Activated CD8-positive, alpha-beta T cell treated with anti-CD3 and anti-CD28 coated beads, Interleukin-2, amount 10 ng/mL, durations not matched to agents 7 days and 5 days (primary cell): ENCODE measurements around the gene FBXO11. TPM values are rescaled to one million over a fixed set of nuclear protein-coding genes. Genes with fewer than 3 reads are reported as not detected.
A peak's percentile ranks its signal among the peaks of the same experiment; 100 is the strongest.
"Not testable (repeated sequence)": the region's sequence is repeated elsewhere in the genome, so short reads cannot be mapped to it uniquely, and the experiment has no call there.

Source experiments
- ATAC-seq: fragments of 150-1000 bp; cut with Tn5 transposase; one replicate; pipeline ENCODE4 v1.10.0; 2021; ENCODE audit warnings: moderate library complexity
- CTCF ChIA-PET: fragments of 350-600 bp; sonication (Branson Sonifier 250); formaldehyde crosslinking; loops from one replicate; lab custom pipeline; 2021; ENCODE audit warnings: antibody characterized with exemption; lab: Charles Lee
- POLR2A ChIA-PET: fragments of 350-600 bp; sonication (Branson Sonifier 250); formaldehyde crosslinking; loops from one replicate; lab custom pipeline; 2021; ENCODE audit warnings: antibody characterized with exemption; lab: Charles Lee
- DNase-seq: peaks from one replicate; pipeline ENCODE4 v3.0.0-alpha.2; 2020
- H3K27ac Mint-ChIP-seq: one replicate; pipeline ENCODE4 v1.8.0; 2021; ENCODE audit warnings: mild to moderate bottlenecking, mixed read lengths
- H3K27me3 Mint-ChIP-seq: one replicate; pipeline ENCODE4 v1.8.0; 2021; ENCODE audit warnings: low read depth, mixed read lengths
- H3K36me3 Mint-ChIP-seq: one replicate; pipeline ENCODE4 v1.8.0; 2021; ENCODE audit warnings: low read depth, mixed read lengths
- H3K4me1 Mint-ChIP-seq: one replicate; pipeline ENCODE4 v1.8.0; 2021; ENCODE audit warnings: low read depth, mixed read lengths
- H3K4me3 Mint-ChIP-seq: one replicate; pipeline ENCODE4 v1.8.0; 2021; ENCODE audit warnings: mild to moderate bottlenecking, mixed read lengths
- H3K9me3 Mint-ChIP-seq: one replicate; pipeline ENCODE4 v1.8.0; 2022; ENCODE audit warnings: mixed read lengths; ENCODE audit not compliant: insufficient read depth
- total RNA-seq, 2 experiments: library from RNA; stranded (reverse); gene quantifications; one replicate each; pipeline ENCODE4 v1.2.3, GENCODE V29; 2021

Gene FBXO11
- total RNA-seq, 2 experiments from 2014 or later: 49.1 to 51.9 TPM

DNA sequence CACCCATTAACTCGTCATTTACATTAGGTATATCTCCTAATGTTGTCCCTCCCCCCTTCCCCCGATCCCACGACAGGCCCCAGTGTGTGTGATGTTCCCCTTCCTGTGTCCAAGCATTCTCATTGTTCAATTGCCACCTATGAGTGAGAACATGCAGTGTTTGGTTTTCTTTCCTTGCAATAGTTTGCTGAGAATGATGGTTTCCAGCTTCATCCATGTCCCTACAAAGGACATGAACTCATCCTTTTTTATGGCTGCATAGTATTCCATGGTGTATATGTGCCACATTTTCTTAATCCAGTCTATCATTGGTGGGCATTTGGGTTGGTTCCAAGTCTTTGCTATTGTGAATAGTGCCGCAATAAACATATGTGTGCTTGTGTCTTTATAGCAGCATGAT lies 4.4 kb upstream of the FBXO11 start:
- H3K27me3 Mint-ChIP-seq, H3K36me3 Mint-ChIP-seq, H3K9me3 Mint-ChIP-seq, POLR2A ChIA-PET, DNase-seq, ATAC-seq, H3K4me3 Mint-ChIP-seq, H3K27ac Mint-ChIP-seq: not testable (repeated sequence)
- peaks cover 13% of the 10 kb centered on the region for H3K4me1 Mint-ChIP-seq
- CTCF ChIA-PET: interaction anchor here (1.0 kb wide), 1 partner anchor 143 kb away, joined by 3 read pairs; no protein-coding TSS in a partner anchor

DNA sequence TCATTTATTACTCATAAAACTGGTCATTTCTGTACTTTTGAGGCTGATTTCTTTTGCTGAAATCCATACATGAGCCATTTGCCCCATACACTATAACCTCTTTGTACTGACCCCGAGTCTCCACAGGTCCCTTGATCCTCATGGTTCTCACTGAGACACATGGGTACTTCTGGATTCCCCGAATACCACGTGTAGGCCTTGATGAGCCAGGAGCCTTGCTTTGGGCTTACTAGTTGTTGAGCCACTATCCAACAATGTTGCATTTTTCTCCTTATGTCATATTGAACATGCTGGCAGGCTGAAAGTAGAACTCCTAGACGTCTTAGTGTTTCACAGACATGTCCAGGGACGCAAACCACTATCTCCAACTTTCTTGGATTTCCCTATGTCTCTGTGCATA lies 2.4 kb upstream of the FBXO11 start:
- Mint-ChIP-seq H3K4me1 (peaks cover 14% of the 10 kb centered on the region), H3K9me3 (no peaks in the 10 kb centered on the region), H3K27me3 (no peaks in the 10 kb centered on the region), H3K27ac (no peak overlapping the region), H3K4me3 (no peak overlapping the region), H3K36me3 (peaks cover 5% of the 10 kb centered on the region)
- ATAC-seq (no peak), DNase-seq (no peak)
- CTCF ChIA-PET: interaction anchor here (0.9 kb wide), 1 partner anchor 51 kb away, joined by 3 read pairs; no protein-coding TSS in a partner anchor
- POLR2A ChIA-PET: no interaction called here

DNA sequence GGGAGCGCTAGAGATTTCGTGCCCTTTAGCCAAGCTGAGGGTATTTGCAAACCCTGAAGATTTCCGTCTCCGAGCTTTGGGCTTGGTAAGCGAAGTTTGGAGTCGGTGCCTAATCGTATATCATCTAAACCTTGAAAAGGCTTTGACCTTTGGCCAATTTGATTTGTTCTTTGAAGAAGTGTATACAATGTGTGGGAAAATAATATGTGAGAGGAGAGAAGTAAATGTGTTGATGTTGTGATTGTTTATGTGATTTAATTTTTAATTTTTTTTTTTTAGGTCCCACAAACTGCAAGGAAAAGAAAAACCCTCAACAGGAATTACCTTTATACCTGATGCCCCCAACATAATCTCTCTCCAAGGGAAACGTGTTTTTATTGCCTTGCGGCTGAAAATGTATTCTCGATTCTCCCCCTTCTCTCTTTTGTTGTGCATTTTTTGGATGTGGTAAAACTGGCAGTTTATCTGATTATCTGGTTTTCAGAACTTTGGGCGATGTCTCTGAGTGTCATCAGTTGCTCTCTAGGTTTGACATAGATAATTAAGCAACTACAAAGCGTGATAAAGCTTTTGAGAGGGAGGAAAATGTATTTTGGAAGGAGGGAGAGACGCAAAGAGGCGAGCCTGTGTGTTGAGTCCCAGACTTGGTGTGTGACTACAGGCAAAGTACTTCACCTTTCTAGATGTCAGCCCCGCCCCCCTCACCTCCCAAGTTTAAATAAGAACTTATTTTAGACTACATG lies 912 bp upstream of the FBXO11 start:
- peak overlapping the region; percentile 90 for H3K27ac Mint-ChIP-seq
- POLR2A ChIA-PET: interaction anchor here (0.5 to 1.7 kb wide), 7 partner anchors 10 to 538 kb away, joined by 3 to 8 read pairs (median 3); partner anchors contain the start of gene MSH6
- ATAC-seq (no peak), DNase-seq (peak; percentile 53)
- CTCF ChIA-PET: interaction anchor here (0.8 to 2.1 kb wide), 13 partner anchors 9 to 512 kb away, joined by 3 to 9 read pairs (median 4); no protein-coding TSS in a partner anchor
- no peaks in the 10 kb centered on the region for H3K9me3 Mint-ChIP-seq
- H3K4me1 Mint-ChIP-seq: peaks cover 28% of the 10 kb centered on the region
- H3K36me3 Mint-ChIP-seq: peaks cover 8% of the 10 kb centered on the region
- H3K4me3 Mint-ChIP-seq: peak overlapping the region; percentile 82
- H3K27me3 Mint-ChIP-seq: no peaks in the 10 kb centered on the region

DNA sequence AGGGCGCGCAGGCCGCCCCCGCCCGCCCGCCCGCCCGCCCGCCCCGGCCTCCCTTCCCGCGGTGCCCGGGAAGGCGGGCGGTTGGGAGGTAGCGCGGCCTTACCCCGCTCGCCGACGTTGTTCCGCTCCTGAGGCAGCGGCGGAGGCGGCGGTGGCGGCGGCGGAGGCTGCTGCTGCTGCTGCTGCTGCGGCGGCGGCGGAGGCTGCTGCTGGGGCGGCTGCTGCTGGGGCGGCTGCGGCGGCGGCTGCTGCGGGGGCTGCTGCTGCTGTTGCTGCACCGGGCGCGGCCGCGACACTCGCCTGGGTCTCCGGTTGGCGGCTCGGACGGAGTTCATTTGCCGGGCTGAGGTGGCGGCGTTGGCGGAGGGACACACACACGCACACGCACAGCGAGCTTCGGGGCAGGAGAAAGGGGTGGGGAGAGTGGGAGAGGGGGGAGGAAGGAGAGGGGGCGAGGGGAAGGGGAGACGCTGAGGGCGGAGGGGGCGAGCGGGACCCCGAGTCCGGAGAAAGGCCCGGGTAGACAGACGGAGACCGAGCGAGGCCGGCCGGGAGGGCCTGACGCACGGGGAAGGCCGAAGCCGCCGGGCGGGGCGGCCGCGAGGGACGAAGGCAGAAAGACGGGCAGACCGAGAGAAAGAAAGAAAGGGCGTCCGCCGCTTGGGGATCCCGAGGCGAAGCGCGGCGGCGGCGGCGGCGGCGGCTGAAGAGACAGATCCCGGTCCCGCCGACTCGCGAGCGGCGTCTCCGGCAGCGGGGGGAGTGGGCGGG lies 727 bp downstream of the FBXO11 start:
- H3K4me1 Mint-ChIP-seq: peaks cover 34% of the 10 kb centered on the region
- H3K27ac Mint-ChIP-seq: peak overlapping the region; percentile 90
- POLR2A ChIA-PET: no interaction called here
- ATAC-seq: peak; percentile 12
- peak overlapping the region; percentile 82 for H3K4me3 Mint-ChIP-seq
- H3K36me3 Mint-ChIP-seq: peaks cover 8% of the 10 kb centered on the region
- CTCF ChIA-PET: no interaction called here
- H3K27me3 Mint-ChIP-seq: no peaks in the 10 kb centered on the region
- H3K9me3 Mint-ChIP-seq: no peaks in the 10 kb centered on the region
- peak; percentile 64 for DNase-seq

DNA sequence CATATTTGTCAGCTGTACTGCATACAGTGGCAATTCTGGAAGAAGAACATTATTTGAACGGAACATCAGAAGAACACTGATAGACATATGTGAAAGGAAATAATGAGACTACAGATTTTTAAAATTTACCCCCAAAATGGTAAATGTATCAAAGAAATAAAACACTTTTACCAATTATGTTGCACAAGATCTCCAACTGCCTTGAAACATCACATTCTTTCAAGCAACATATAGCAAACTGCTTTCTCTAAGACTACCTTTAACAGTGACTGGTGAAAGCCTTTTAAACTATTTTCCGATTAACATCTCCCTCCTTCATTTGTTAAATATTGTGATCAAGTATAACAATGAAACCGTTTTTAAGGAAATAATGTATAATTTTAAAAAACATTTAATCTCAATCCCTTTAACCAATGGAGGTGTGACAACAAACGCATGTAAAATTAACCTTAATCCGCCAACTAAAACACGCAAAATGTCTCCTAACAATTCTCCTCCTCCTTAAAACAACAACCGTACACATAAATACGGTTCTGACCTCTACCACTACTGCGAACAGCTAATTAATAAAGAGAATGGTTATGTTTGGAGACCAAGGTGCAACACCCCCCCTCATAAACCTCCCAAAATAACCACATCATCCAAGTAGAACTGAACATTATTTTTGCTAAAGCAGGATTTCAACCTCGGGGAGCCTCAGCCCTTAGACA lies 2.4 kb downstream of the FBXO11 start:
- no peak for DNase-seq
- ChIA-PET POLR2A (no interaction called here), CTCF (interaction anchor here (1.5 kb wide), 1 partner anchor 15 kb away, joined by 4 read pairs; no protein-coding TSS in a partner anchor)
- H3K27me3 Mint-ChIP-seq: no peaks in the 10 kb centered on the region
- H3K36me3 Mint-ChIP-seq: peaks cover 8% of the 10 kb centered on the region
- peaks cover 44% of the 10 kb centered on the region for H3K4me1 Mint-ChIP-seq
- peak overlapping the region; percentile 98 for H3K27ac Mint-ChIP-seq
- ATAC-seq: no peak
- no peaks in the 10 kb centered on the region for H3K9me3 Mint-ChIP-seq
- peak overlapping the region; percentile 89 for H3K4me3 Mint-ChIP-seq

DNA sequence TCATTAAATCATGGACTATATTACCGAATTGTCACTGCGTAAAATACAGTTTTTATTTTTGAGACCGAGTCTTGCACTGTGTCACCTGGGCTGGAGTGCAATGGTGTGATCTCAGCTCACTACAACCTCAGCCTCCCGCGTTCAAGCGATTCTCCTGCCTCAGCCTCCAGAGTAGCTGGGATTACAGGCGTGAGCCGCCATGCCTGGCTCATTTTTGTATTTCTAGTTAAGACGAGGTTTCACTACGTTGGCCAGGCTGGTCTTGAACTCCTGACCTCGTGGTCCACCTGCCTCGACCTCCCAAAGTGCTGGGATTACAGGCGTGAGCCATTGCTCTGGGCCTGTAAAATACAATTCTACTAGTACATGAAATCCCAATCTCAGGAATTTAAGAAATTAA lies 4.4 kb downstream of the FBXO11 start:
- H3K9me3 Mint-ChIP-seq, DNase-seq, POLR2A ChIA-PET, ATAC-seq, H3K27ac Mint-ChIP-seq, H3K27me3 Mint-ChIP-seq, H3K4me3 Mint-ChIP-seq: not testable (repeated sequence)
- Mint-ChIP-seq H3K36me3 (peaks cover 22% of the 10 kb centered on the region), H3K4me1 (peaks cover 46% of the 10 kb centered on the region)
- CTCF ChIA-PET: interaction anchor here (0.8 to 1.9 kb wide), 3 partner anchors 44 to 105 kb away, joined by 3 to 6 read pairs (median 6); no protein-coding TSS in a partner anchor

DNA sequence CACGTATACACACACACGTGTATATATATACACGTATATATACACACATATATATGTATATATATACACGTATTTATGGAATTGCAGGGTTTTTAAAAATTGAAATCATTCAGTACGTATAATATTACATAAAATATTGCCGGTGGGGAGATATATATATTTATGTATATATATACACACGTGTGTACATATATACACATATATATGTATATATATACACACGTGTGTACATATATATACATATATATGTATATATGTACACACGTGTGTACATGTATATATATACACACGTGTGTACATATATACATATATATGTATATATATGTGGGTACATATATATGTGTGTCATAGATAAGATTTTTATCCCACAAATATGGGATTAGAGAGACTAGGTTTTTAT lies 5.4 kb downstream of the FBXO11 start:
- no peaks in the 10 kb centered on the region for H3K27me3 Mint-ChIP-seq
- H3K27ac Mint-ChIP-seq: no peak overlapping the region
- DNase-seq (no peak), ATAC-seq (no peak)
- ChIA-PET CTCF (interaction anchor here (0.8 kb wide), 1 partner anchor 42 kb away, joined by 6 read pairs; no protein-coding TSS in a partner anchor), POLR2A (no interaction called here)
- H3K4me3 Mint-ChIP-seq: no peak overlapping the region
- H3K4me1 Mint-ChIP-seq: peaks cover 56% of the 10 kb centered on the region
- H3K36me3 Mint-ChIP-seq: peaks cover 29% of the 10 kb centered on the region
- no peaks in the 10 kb centered on the region for H3K9me3 Mint-ChIP-seq

DNA sequence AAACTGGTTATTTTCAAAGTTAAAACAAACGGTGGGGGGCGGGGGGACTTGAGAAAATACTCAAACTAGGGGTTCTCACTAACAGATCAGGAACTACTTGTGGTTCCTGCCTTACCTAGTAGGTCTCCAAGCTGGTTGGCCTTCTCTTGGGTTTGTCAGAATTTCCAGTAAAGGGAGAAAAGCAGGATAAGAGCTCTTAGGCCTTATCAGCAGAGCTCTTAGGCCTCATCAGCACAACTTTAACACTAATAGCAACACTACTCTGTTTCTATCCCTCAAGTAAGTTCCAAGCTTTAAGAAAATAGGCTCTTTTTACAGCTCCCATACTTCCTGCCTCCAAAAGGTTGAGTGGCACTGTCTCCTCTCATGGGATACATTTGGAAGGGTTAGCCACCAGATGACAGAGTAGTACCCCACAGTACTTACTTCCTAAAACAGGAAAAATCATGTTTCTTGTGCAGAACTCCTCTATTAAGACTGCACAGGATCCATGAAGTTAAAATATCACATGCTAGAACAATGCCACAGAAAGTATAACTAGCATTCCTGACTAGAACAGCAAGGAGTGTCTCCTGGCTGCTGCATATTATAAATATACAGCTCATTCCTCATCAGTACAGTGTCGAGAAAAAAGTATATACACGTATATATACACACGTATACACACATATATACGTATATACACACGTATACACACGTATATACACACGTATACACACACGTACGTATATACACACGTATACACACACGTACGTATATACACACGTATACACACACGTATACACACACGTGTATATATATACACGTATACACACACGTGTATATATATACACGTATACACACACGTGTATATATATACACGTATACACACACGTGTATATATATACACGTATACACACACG lies 6.1 kb downstream of the FBXO11 start:
- Mint-ChIP-seq H3K4me1 (peaks cover 57% of the 10 kb centered on the region), H3K36me3 (peaks cover 29% of the 10 kb centered on the region), H3K27ac (peak overlapping the region; percentile 16), H3K27me3 (no peaks in the 10 kb centered on the region), H3K4me3 (no peak overlapping the region), H3K9me3 (no peaks in the 10 kb centered on the region)
- DNase-seq (no peak), ATAC-seq (no peak)
- ChIA-PET CTCF (interaction anchor here (0.6 to 1.6 kb wide), 3 partner anchors 43 to 419 kb away, joined by 4 read pairs; no protein-coding TSS in a partner anchor), POLR2A (no interaction called here)

DNA sequence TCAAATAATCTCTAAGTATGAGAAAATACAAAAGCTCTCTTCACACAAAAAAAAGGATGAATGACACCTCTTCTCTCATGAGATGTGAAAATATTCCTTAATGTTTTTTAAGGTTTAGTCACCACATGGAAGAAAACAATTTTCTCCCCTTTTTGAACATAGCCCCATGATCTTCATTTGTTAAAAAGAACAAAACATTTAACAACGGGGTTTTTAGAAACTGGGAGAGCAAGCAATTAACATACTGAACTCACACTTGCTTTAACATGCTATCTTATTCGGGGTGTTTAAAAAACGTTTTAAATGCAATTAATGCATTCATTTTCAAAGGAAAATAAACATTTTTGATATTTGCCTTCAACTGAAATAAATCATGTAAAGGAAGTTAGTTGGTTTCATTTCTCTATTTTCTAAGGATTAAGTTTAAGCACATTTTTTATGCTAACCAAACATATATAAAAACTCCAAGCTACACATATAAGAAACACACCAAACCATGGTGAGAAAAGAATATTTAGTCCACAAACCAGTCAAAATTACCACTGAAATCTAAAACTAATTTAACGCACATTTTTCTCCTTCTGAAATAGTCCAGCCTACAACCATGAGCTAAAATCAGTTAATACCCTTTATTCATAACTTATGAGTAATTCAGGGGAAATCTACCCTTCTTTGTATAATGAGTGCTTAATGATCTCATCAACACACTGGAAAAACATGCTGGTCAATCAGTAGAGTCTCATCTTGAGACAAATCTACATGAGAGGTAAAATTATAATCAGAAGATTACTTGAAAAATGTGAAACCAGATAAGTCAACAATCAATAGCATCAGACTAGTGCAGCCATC lies 8.2 kb downstream of the FBXO11 start:
- H3K27me3 Mint-ChIP-seq: no peaks in the 10 kb centered on the region
- H3K36me3 Mint-ChIP-seq: peaks cover 27% of the 10 kb centered on the region
- ChIA-PET CTCF (interaction anchor here (1.1 to 1.6 kb wide), 3 partner anchors 9 to 207 kb away, joined by 3 to 6 read pairs (median 4); partner anchors contain the start of gene FBXO11), POLR2A (no interaction called here)
- H3K4me1 Mint-ChIP-seq: peaks cover 60% of the 10 kb centered on the region
- H3K9me3 Mint-ChIP-seq: no peaks in the 10 kb centered on the region
- ATAC-seq (no peak), DNase-seq (no peak)
- H3K4me3 Mint-ChIP-seq: peak overlapping the region; percentile 23
- no peak overlapping the region for H3K27ac Mint-ChIP-seq
